GM18505 (cell line): ENCODE data around the gene CPNE7.

Source experiments
- ATAC-seq: cut with Tn5 transposase; IDR thresholded peaks from one replicate; pipeline ENCODE4 v1.9.1; 2021; ENCODE audit not compliant: unreplicated experiment
- POLR2A ChIP-seq: IDR thresholded peaks from 4 replicates; pipeline ENCODE4 v1.6.1; 2011; ENCODE audit warnings: borderline replicate concordance; ENCODE audit not compliant: insufficient read depth, insufficient read length; ENCODE audit errors: extremely low read depth

Gene CPNE7

GRCh38 chr16:89636663-89637062 lies 61.1 kb downstream of the CPNE7 start:
- TF ChIP-seq POLR2A, result no peak
- ATAC-seq, result no peak

GRCh38 chr16:89637379-89637778 lies 61.8 kb downstream of the CPNE7 start:
- no peak for TF ChIP-seq POLR2A
- ATAC-seq, result no peak

GRCh38 chr16:89638455-89638854 lies 62.9 kb downstream of the CPNE7 start:
- no peak for ATAC-seq
- TF ChIP-seq POLR2A, result no peak

DNA sequence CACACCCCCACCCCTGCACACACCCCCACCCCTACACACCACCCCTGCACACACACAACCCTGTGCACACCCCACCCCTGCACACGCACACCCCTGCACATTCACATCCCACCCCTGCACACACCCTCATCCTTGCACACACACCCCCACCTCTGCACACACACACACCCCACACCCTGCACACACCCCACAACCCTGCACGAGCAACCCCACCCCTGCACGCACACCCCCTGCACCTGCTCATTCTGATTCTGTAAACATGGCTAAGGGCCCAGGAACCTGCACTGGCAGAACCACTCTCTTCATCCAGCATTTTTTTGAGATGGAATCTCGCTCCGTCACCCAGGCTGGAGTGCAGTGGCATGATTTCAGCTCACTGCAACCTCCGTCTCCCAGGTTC lies 63.8 kb downstream of the CPNE7 start:
- no peak for TF ChIP-seq POLR2A
- no peak for ATAC-seq

- ATAC-seq, result no peak
- TF ChIP-seq POLR2A, result no peak
These were observed 66.0 kb downstream of the CPNE7 start for GRCh38 chr16:89641458-89642119.

DNA sequence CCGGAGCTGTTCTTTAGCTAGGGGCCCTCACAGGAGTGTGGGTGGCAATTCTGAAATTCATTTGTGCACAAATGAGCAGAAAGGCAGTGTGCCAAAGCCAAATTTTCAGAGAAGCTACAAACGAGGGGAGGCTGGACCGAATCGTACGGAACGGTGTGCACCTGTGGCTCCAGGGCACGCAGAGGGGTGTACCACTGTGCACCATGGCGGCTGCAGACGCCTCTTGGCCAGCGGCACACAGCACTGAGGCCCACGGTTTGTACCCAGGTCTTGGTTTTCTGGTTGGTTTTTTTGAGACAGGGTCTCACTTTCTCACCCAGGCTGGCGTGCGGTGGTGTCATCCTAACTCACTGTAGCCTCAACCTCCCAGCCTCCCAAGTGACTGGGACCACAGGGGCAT lies 67.0 kb downstream of the CPNE7 start:
- no peak for ATAC-seq
- TF ChIP-seq POLR2A, result no peak

DNA sequence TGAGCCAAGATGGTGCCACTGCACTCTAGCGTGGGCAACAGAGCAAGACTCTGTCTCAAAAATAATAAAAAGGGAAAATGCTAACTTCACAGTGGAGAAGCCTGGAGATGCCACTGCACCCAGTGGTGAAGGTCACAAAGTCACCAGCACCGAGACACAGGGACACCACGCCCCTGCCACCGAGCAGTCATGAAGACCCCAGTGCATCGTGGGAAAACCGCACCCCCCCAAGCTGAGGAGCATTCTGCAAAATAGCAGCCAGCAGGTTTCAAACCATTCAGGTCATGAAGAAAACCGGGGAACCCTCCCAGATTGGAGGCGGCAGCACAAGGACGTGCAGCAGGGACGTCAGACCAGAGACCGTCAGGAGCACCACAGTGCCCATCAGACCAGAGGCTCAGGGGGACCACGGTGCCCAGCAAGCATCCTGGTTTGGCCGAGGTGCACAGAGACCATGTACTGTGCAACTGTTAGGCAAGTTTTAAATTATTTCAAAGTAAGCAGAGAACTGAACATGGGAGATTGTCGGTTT lies 68.3 kb downstream of the CPNE7 start:
- no peak for TF ChIP-seq POLR2A
- ATAC-seq, result no peak

DNA sequence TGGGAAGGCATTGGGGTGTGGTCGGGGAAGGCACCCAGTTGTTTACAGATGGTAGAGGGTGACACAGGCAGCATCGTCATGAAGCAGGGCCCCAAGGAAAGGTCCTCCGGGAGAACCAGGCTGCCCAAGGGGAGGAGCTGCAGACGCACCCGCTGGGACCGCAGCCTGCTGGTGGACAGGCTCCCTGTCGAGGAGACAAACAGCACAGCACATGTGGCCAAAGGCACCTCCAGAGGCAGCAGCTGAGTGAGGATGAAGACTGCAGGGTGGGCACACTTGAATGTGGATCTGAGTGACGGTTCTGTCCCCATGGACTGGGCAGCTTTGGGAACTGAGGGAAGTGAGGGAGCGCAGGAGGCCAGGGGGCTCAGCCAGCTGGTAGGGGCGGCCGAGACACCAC lies 69.6 kb downstream of the CPNE7 start:
- ATAC-seq, result no peak
- TF ChIP-seq POLR2A, result no peak

- no peak for TF ChIP-seq POLR2A
- no peak for ATAC-seq
These were observed 70.7 kb downstream of the CPNE7 start for GRCh38 chr16:89646270-89646669.
